Measurements from ENCODE around the gene RAB3B. TPM values are rescaled to one million over a fixed set of nuclear protein-coding genes. Genes with fewer than 3 reads are reported as not detected.

Gene RAB3B
- total and polyA plus RNA-seq, 9 of the 15 experiments (the other 6 are each of a cell fraction or from before 2014, with no cell fraction given) = 0.07 to 0.47 (median 0.27) TPM

DNA sequence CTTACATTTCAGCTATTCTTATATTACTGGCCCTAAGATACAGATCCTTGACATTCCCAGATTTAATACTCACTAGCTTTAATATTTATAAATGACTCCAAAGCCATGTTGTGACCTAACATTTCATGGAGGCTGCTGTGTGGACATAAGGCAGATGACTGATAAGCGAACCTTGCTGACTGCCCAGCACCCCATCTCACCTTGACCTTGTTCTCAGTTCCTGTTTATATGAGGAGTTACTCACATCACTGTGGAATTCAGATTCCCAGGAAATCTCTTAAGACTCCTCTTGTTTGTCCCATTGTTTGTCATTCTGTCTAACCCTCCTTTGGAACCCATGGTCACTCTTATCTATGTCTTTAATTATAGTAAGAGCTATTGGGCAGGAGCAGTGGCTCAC, 21.9 kb downstream of the RAB3B start (continued):
- TF ChIP-seq MYBL2 (IDR thresholded peaks at IDR 0.05; ENCODE audit: low read depth) = no peak
- TF ChIP-seq MYBL2 (CRISPR knock-in tag; IDR thresholded peaks at IDR 0.05; ENCODE audit: borderline replicate concordance) = no peak
- TF ChIP-seq ZEB2 (IDR thresholded peaks at IDR 0.05) = peak; percentile 80
- no peak for TF ChIP-seq BDP1 (IDR thresholded peaks at IDR 0.05; ENCODE audit: insufficient read depth, insufficient read length)
- TF ChIP-seq, protein P1, sequence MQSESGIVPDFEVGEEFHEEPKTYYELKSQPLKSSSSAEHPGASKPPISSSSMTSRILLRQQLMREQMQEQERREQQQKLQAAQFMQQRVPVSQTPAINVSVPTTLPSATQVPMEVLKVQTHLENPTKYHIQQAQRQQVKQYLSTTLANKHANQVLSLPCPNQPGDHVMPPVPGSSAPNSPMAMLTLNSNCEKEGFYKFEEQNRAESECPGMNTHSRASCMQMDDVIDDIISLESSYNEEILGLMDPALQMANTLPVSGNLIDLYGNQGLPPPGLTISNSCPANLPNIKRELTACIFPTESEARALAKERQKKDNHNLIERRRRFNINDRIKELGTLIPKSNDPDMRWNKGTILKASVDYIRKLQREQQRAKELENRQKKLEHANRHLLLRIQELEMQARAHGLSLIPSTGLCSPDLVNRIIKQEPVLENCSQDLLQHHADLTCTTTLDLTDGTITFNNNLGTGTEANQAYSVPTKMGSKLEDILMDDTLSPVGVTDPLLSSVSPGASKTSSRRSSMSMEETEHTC (IDR thresholded peaks at IDR 0.05) = no peak
- TF ChIP-seq ZNF23 (CRISPR knock-in tag; IDR thresholded peaks at IDR 0.05) = no peak
- no peak for TF ChIP-seq BRCA1 (IDR thresholded peaks at IDR 0.05)
- no peak for TF ChIP-seq BRCA1 (CRISPR knock-in tag; IDR thresholded peaks at IDR 0.05)
- no peak for TF ChIP-seq PML (IDR thresholded peaks at IDR 0.05; ENCODE audit: low read length)
- no peak for TF ChIP-seq L3MBTL2 (IDR thresholded peaks at IDR 0.05)
- TF ChIP-seq CTBP1 (IDR thresholded peaks at IDR 0.05; ENCODE audit: borderline replicate concordance) = peak; percentile 55; the same call in 1 of the 2 replicates
- TF ChIP-seq, protein P2, sequence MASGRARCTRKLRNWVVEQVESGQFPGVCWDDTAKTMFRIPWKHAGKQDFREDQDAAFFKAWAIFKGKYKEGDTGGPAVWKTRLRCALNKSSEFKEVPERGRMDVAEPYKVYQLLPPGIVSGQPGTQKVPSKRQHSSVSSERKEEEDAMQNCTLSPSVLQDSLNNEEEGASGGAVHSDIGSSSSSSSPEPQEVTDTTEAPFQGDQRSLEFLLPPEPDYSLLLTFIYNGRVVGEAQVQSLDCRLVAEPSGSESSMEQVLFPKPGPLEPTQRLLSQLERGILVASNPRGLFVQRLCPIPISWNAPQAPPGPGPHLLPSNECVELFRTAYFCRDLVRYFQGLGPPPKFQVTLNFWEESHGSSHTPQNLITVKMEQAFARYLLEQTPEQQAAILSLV (tag; IDR thresholded peaks at IDR 0.05) = no peak
- TF ChIP-seq ZBTB7A (IDR thresholded peaks at IDR 0.05; ENCODE audit: borderline replicate concordance, control insufficient read depth, low read depth, low read length) = no peak
- no peak for TF ChIP-seq TOE1 (IDR thresholded peaks at IDR 0.05; ENCODE audit: borderline replicate concordance)
- TF ChIP-seq TOE1 (CRISPR knock-in tag; IDR thresholded peaks at IDR 0.05; ENCODE audit: borderline replicate concordance, low read depth) = no peak
- TF ChIP-seq ZNF830 (CRISPR knock-in tag; IDR thresholded peaks at IDR 0.05) = no peak
- TF ChIP-seq LCOR (CRISPR knock-in tag; IDR thresholded peaks at IDR 0.05) = no peak
- no peak for TF ChIP-seq TCFL5 (CRISPR knock-in tag; conservative IDR thresholded peaks at IDR 0.05)
- TF ChIP-seq, protein P3, sequence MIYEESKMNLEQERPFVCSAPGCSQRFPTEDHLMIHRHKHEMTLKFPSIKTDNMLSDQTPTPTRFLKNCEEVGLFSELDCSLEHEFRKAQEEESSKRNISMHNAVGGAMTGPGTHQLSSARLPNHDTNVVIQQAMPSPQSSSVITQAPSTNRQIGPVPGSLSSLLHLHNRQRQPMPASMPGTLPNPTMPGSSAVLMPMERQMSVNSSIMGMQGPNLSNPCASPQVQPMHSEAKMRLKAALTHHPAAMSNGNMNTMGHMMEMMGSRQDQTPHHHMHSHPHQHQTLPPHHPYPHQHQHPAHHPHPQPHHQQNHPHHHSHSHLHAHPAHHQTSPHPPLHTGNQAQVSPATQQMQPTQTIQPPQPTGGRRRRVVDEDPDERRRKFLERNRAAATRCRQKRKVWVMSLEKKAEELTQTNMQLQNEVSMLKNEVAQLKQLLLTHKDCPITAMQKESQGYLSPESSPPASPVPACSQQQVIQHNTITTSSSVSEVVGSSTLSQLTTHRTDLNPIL (CRISPR knock-in tag; IDR thresholded peaks at IDR 0.05) = no peak
- no peak for TF ChIP-seq NR1H2 (CRISPR knock-in tag; IDR thresholded peaks at IDR 0.05)
- no peak for TF ChIP-seq ARNT (IDR thresholded peaks at IDR 0.05)
- TF ChIP-seq HMGN3 (IDR thresholded peaks at IDR 0.05; ENCODE audit: borderline replicate concordance, extremely low read depth, insufficient read length, low read depth, low read length) = no peak
- no peak for TF ChIP-seq HDAC6 (IDR thresholded peaks at IDR 0.05; ENCODE audit: low read depth, low read length)
- TF ChIP-seq NR2C1 (IDR thresholded peaks at IDR 0.05) = no peak
- 0 out of 2 replicates have a peak, but pooled peaks have one; percentile 23 for TF ChIP-seq NR2C1 (tag; IDR thresholded peaks at IDR 0.05)
- TF ChIP-seq, protein P4, sequence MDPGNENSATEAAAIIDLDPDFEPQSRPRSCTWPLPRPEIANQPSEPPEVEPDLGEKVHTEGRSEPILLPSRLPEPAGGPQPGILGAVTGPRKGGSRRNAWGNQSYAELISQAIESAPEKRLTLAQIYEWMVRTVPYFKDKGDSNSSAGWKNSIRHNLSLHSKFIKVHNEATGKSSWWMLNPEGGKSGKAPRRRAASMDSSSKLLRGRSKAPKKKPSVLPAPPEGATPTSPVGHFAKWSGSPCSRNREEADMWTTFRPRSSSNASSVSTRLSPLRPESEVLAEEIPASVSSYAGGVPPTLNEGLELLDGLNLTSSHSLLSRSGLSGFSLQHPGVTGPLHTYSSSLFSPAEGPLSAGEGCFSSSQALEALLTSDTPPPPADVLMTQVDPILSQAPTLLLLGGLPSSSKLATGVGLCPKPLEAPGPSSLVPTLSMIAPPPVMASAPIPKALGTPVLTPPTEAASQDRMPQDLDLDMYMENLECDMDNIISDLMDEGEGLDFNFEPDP (CRISPR knock-in tag; IDR thresholded peaks at IDR 0.05) = no peak
- TF ChIP-seq TBP (optimal IDR thresholded peaks at IDR 0.05; ENCODE audit: low read depth, low read length) = no peak
